C4-2B (cell line): ENCODE measurements around the gene MOB1B.

Experiments
- ZFX ChIP-seq: fragments of 450-650 bp; IDR thresholded peaks from 2 replicates; pipeline ENCODE4 v1.6.1; 2017
- TF ChIP-seq, protein P1 (sequence below): fragments of 450-650 bp; conservative IDR thresholded peaks from 2 replicates; pipeline ENCODE4 v1.5.1; 2017; ENCODE audit warnings: mild to moderate bottlenecking

DNA sequence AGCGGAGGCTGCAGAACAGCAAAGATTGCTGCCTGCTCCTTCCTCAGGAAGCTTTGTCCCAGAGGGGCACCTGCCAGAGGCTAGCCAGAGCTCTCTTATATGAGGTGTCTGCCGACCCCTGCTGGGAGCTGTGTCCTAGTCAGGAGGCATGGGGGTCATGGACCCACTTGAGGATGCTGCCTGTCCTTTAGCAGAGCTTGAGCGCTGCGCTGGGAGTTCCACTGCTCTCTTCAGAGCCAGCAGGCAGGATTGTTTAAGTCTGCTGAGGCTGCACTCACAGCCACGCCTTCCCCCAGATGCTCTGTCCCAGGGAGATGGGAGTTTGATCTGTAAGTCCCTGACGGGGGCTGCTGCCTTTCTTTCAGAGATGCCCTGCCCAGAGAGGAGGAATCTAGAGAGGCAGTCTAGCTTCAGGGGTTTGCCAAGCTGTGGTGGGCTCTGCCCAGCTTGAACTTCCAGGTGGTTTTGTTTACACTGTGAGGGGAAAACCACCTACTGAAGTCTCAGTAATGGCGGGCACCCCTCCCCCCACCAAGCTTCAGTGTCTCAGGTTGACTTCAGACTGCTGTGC is 102.2 kb downstream of the MOB1B start:
- TF ChIP-seq, protein P1, sequence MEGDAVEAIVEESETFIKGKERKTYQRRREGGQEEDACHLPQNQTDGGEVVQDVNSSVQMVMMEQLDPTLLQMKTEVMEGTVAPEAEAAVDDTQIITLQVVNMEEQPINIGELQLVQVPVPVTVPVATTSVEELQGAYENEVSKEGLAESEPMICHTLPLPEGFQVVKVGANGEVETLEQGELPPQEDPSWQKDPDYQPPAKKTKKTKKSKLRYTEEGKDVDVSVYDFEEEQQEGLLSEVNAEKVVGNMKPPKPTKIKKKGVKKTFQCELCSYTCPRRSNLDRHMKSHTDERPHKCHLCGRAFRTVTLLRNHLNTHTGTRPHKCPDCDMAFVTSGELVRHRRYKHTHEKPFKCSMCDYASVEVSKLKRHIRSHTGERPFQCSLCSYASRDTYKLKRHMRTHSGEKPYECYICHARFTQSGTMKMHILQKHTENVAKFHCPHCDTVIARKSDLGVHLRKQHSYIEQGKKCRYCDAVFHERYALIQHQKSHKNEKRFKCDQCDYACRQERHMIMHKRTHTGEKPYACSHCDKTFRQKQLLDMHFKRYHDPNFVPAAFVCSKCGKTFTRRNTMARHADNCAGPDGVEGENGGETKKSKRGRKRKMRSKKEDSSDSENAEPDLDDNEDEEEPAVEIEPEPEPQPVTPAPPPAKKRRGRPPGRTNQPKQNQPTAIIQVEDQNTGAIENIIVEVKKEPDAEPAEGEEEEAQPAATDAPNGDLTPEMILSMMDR: no peak
- TF ChIP-seq ZFX: no peak
